Fibroblast of skin of back (primary cell): ENCODE measurements around the gene SH3GL3.

Experiments used
- DNase-seq: peaks from one replicate; pipeline ENCODE4 v3.0.0-alpha.2; 2013

SH3GL3 gene

GRCh38 chr15:83510001-83510400 is 62.9 kb downstream of the SH3GL3 start:
- DNase-seq: no peak

- no peak for DNase-seq
These were observed 65.3 kb downstream of the SH3GL3 start for GRCh38 chr15:83512459-83512858.

GRCh38 chr15:83514584-83514983 is 67.4 kb downstream of the SH3GL3 start:
- DNase-seq: no peak

- peak; percentile 17 for DNase-seq
These were observed 68.0 kb downstream of the SH3GL3 start for GRCh38 chr15:83515164-83515563.

- peak; percentile 82 for DNase-seq
These were observed 69.8 kb downstream of the SH3GL3 start for GRCh38 chr15:83516935-83517334.

GRCh38 chr15:83526319-83526718 is 79.2 kb downstream of the SH3GL3 start:
- DNase-seq: no peak

- DNase-seq: no peak
These were observed 86.3 kb downstream of the SH3GL3 start for GRCh38 chr15:83533410-83533962.

- no peak for DNase-seq
These were observed 90.5 kb downstream of the SH3GL3 start for GRCh38 chr15:83537606-83538005.

- peak; percentile 15 for DNase-seq
These were observed 91.5 kb downstream of the SH3GL3 start for GRCh38 chr15:83538682-83539081.

- peak; percentile 9 for DNase-seq
These were observed 98.8 kb downstream of the SH3GL3 start for GRCh38 chr15:83545804-83546511.

- DNase-seq: peak; percentile 27
These were observed 99.4 kb downstream of the SH3GL3 start for GRCh38 chr15:83546512-83546888.

- DNase-seq: no peak
These were observed 100.0 kb downstream of the SH3GL3 start for GRCh38 chr15:83547168-83547567.

GRCh38 chr15:83549623-83550022 is 102.5 kb downstream of the SH3GL3 start:
- no peak for DNase-seq

- DNase-seq: no peak
These were observed 107.4 kb downstream of the SH3GL3 start for GRCh38 chr15:83554558-83554957.

GRCh38 chr15:83555383-83555782 is 108.2 kb downstream of the SH3GL3 start:
- DNase-seq: no peak

GRCh38 chr15:83556068-83556467 is 108.9 kb downstream of the SH3GL3 start:
- no peak for DNase-seq

GRCh38 chr15:83556754-83557153 is 109.6 kb downstream of the SH3GL3 start:
- DNase-seq: no peak

GRCh38 chr15:83558146-83558545 is 111.0 kb downstream of the SH3GL3 start:
- no peak for DNase-seq

GRCh38 chr15:83559310-83559966 is 112.3 kb downstream of the SH3GL3 start:
- peak; percentile 67 for DNase-seq

- DNase-seq: peak; percentile 16
These were observed 114.5 kb downstream of the SH3GL3 start for GRCh38 chr15:83561661-83562060.

- no peak for DNase-seq
These were observed 118.0 kb downstream of the SH3GL3 start for GRCh38 chr15:83565138-83565537.

GRCh38 chr15:83565553-83566159 is 118.5 kb downstream of the SH3GL3 start:
- peak; percentile 32 for DNase-seq

GRCh38 chr15:83567318-83567717 is 120.2 kb downstream of the SH3GL3 start:
- DNase-seq: peak; percentile 12

- DNase-seq: no peak
These were observed 122.2 kb downstream of the SH3GL3 start for GRCh38 chr15:83569341-83569740.
